H1 (cell line): ENCODE data around the gene MGST2. TPM values are rescaled to one million over a fixed set of nuclear protein-coding genes. Genes with fewer than 3 reads are reported as not detected.

Experiments used
- CTCF ChIA-PET: fragments of 300-600 bp; sonication (Branson Sonifier 250); formaldehyde crosslinking; loops from one replicate; lab custom pipeline; 2021; ENCODE audit not compliant: partially characterized antibody; lab: Charles Lee
- POLR2A ChIA-PET: fragments of 300-600 bp; sonication (Branson Sonifier 250); formaldehyde crosslinking; loops from one replicate; lab custom pipeline; 2021; ENCODE audit warnings: inconsistent platforms; ENCODE audit not compliant: partially characterized antibody; lab: Charles Lee
- DNase-seq, 2 experiments: peaks; one replicate each; pipeline versions ENCODE4 v3.0.0 to v3.0.0-alpha.2; 2010 to 2022; ENCODE audit warnings: low spot score in 2 of 2, low read depth in 1 of 2, mixed read lengths in 1 of 2
- FAIRE-seq: peaks from 2 replicates; lab custom pipeline; 2011; peaks lifted over from hg19 to GRCh38; lab: Jason Lieb, UNC
- H2AFZ ChIP-seq: 2 replicates; pipeline ENCODE4 v1.8.1; 2012; ENCODE audit warnings: low read length, inconsistent platforms
- H2AK5ac ChIP-seq: 2 replicates; pipeline ENCODE4 v1.6.1; 2013; ENCODE audit warnings: low read depth, low read length
- H2BK120ac ChIP-seq: replicated peaks from 2 replicates; pipeline ENCODE3; 2013; ENCODE audit warnings: low read depth, low read length, inconsistent platforms
- H2BK12ac ChIP-seq: 2 replicates; pipeline ENCODE4 v1.6.1; 2013; ENCODE audit warnings: low read depth, low read length
- H2BK15ac ChIP-seq: 2 replicates; pipeline ENCODE4 v1.6.1; 2013; ENCODE audit warnings: low read length
- H2BK20ac ChIP-seq: 2 replicates; pipeline ENCODE4 v1.6.1; 2013; ENCODE audit warnings: low read length
- H2BK5ac ChIP-seq: 2 replicates; pipeline ENCODE4 v1.6.1; 2013; ENCODE audit warnings: low read depth, low read length
- H3K14ac ChIP-seq: 2 replicates; pipeline ENCODE4 v1.6.1; 2013; ENCODE audit warnings: inconsistent platforms; ENCODE audit not compliant: insufficient read length
- H3K18ac ChIP-seq: 2 replicates; pipeline ENCODE4 v1.6.1; 2013; ENCODE audit warnings: low read length; ENCODE audit errors: extremely low read depth
- H3K23ac ChIP-seq: 2 replicates; pipeline ENCODE4 v1.6.1; 2013; ENCODE audit warnings: inconsistent platforms; ENCODE audit not compliant: insufficient read length
- H3K23me2 ChIP-seq: 2 replicates; pipeline ENCODE4 v1.6.1; 2013; ENCODE audit warnings: low read depth, low read length
- H3K27ac ChIP-seq: 2 replicates; pipeline ENCODE4 v1.6.1; 2011; ENCODE audit warnings: low read depth, low read length, inconsistent platforms
- H3K27me3 ChIP-seq, 4 experiments: replicated peaks in 1 of 4; 1 replicate in 1 of 4; 2 replicates in 3 of 4; pipeline versions ENCODE4 v1.6.1 to v1.8.1; 2011 to 2013; ENCODE audit warnings: low read length in 3 of 4, mild to moderate bottlenecking in 3 of 4, inconsistent platforms in 2 of 4, mixed read lengths in 2 of 4, moderate library complexity in 1 of 4; ENCODE audit not compliant: control insufficient read depth in 3 of 4, insufficient read depth in 3 of 4; ENCODE audit errors: extremely low read depth in 1 of 4
- H3K36me3 ChIP-seq, 4 experiments: 2 replicates each; pipeline versions ENCODE4 v1.6.1 to v1.8.1; 2011 to 2013; ENCODE audit warnings: mild to moderate bottlenecking in 4 of 4, low read length in 3 of 4, moderate library complexity in 2 of 4, control low read depth in 1 of 4, inconsistent platforms in 1 of 4; ENCODE audit not compliant: insufficient read depth in 4 of 4, control insufficient read depth in 2 of 4
- H3K4ac ChIP-seq: replicated peaks from 2 replicates; pipeline ENCODE3; 2013; ENCODE audit warnings: low read length, low read depth, mixed read lengths, inconsistent platforms; ENCODE audit not compliant: insufficient read length
- H3K4me1 ChIP-seq, 4 experiments: replicated peaks in 1 of 4; 1 replicate in 1 of 4; 2 replicates in 3 of 4; pipeline versions ENCODE4 v1.6.1 to v1.8.1; 2011 to 2013; ENCODE audit warnings: low read length in 3 of 4, inconsistent platforms in 2 of 4, mixed read lengths in 1 of 4; ENCODE audit not compliant: insufficient read depth in 4 of 4, control insufficient read depth in 3 of 4
- H3K4me2 ChIP-seq, 2 experiments: 2 replicates each; pipeline versions ENCODE4 v1.6.1 to v1.8.1; 2011 to 2013; ENCODE audit warnings: low read depth in 2 of 2, low read length in 2 of 2, control low read depth in 1 of 2, inconsistent platforms in 1 of 2, mild to moderate bottlenecking in 1 of 2; ENCODE audit not compliant: insufficient read depth in 1 of 2
- H3K4me3 ChIP-seq, 4 experiments: fragments of 200-600, 300-600 bp in 1 of 4; sonication (generic), shearing (Covaris generic), sonication (Bioruptor Twin) in 1 of 4; 2 replicates each; pipeline versions ENCODE4 v1.5.1 to v1.8.1; 2011 to 2016; ENCODE audit warnings: low read length in 4 of 4, low read depth in 3 of 4, control low read depth in 2 of 4, inconsistent platforms in 2 of 4, mild to moderate bottlenecking in 2 of 4, mixed read lengths in 1 of 4, moderate library complexity in 1 of 4; ENCODE audit not compliant: insufficient read depth in 2 of 4; ENCODE audit errors: extremely low read depth in 1 of 4
- H3K56ac ChIP-seq: replicated peaks from 2 replicates; pipeline ENCODE3; 2013; ENCODE audit warnings: low read depth, mild to moderate bottlenecking, mixed read lengths, low read length, inconsistent platforms; ENCODE audit not compliant: insufficient read length
- H3K79me1 ChIP-seq: 2 replicates; pipeline ENCODE4 v1.6.1; 2013; ENCODE audit warnings: low read depth, low read length, control low read depth
- H3K79me2 ChIP-seq, 2 experiments: 2 replicates each; pipeline versions ENCODE4 v1.6.1 to v1.8.1; 2012 to 2013; ENCODE audit warnings: low read length in 2 of 2, mild to moderate bottlenecking in 2 of 2, inconsistent platforms in 1 of 2; ENCODE audit not compliant: insufficient read depth in 2 of 2, control insufficient read depth in 1 of 2
- H3K9ac ChIP-seq, 4 experiments: replicated peaks in 1 of 4; 1 replicate in 1 of 4; 2 replicates in 3 of 4; pipeline versions ENCODE4 v1.6.1 to v1.8.1; 2011 to 2013; ENCODE audit warnings: low read depth in 3 of 4, low read length in 3 of 4, control low read depth in 2 of 4, mild to moderate bottlenecking in 2 of 4, moderate library complexity in 2 of 4, inconsistent platforms in 1 of 4; ENCODE audit errors: extremely low read depth in 1 of 4
- H3K9me3 ChIP-seq, 2 experiments: 2 replicates each; pipeline versions ENCODE4 v1.6.1 to v1.8.1; 2012 to 2013; ENCODE audit warnings: mild to moderate bottlenecking in 2 of 2, moderate library complexity in 2 of 2, control low read depth in 1 of 2, inconsistent platforms in 1 of 2, low read depth in 1 of 2, low read length in 1 of 2, mixed read lengths in 1 of 2; ENCODE audit not compliant: insufficient read depth in 2 of 2
- H4K20me1 ChIP-seq, 2 experiments: replicated peaks in 1 of 2; 2 replicates each; pipeline versions ENCODE3 to v1.8.1; 2011 to 2013; ENCODE audit warnings: inconsistent platforms in 2 of 2, low read length in 2 of 2, mild to moderate bottlenecking in 1 of 2; ENCODE audit not compliant: insufficient read depth in 2 of 2, control insufficient read depth in 1 of 2
- H4K5ac ChIP-seq: 2 replicates; pipeline ENCODE4 v1.6.1; 2013; ENCODE audit warnings: low read length, low read depth, mixed read lengths, inconsistent platforms; ENCODE audit not compliant: insufficient read length
- H4K8ac ChIP-seq: 2 replicates; pipeline ENCODE4 v1.8.0; 2013; ENCODE audit warnings: mild to moderate bottlenecking, moderate library complexity, low read length, inconsistent platforms; ENCODE audit not compliant: insufficient read depth; ENCODE audit errors: extremely low read depth
- H4K91ac ChIP-seq: replicated peaks from 2 replicates; pipeline ENCODE3; 2013; ENCODE audit warnings: low read length, mixed read lengths, inconsistent platforms; ENCODE audit not compliant: insufficient read length
- CBX5 ChIP-seq: fragments of 300-800, 300-1000 bp; sonication (generic); IDR thresholded peaks from 2 replicates; pipeline ENCODE4 v1.7.1; 2016; ENCODE audit warnings: antibody characterized with exemption, low read length, low read depth
- CEBPB ChIP-seq: IDR thresholded peaks from 2 replicates; pipeline ENCODE4 v1.6.1; 2012; ENCODE audit warnings: low read depth, low read length
- HDAC2 ChIP-seq, 2 experiments: fragments of 300-600 bp in 1 of 2; sonication (generic) in 1 of 2; IDR thresholded peaks; 2 replicates each; pipeline ENCODE4 v1.6.1; 2011 to 2012; ENCODE audit warnings: low read depth in 2 of 2, low read length in 2 of 2, mild to moderate bottlenecking in 2 of 2, moderate library complexity in 2 of 2, borderline replicate concordance in 1 of 2, inconsistent platforms in 1 of 2
- KDM1A ChIP-seq: fragments of 200-600, 300-600 bp; sonication (generic); IDR thresholded peaks from 2 replicates; pipeline ENCODE4 v1.7.1; 2016; ENCODE audit warnings: mild to moderate bottlenecking, low read length, borderline replicate concordance
- PHF8 ChIP-seq: fragments of 200-600 bp; sonication (generic); conservative IDR thresholded peaks from 2 replicates; pipeline ENCODE4 v1.7.1; 2012; ENCODE audit warnings: low read depth, mild to moderate bottlenecking, inconsistent platforms, low read length, moderate library complexity
- POU5F1 ChIP-seq: IDR thresholded peaks from 2 replicates; pipeline ENCODE4 v1.6.1; 2011; ENCODE audit warnings: low read depth, mild to moderate bottlenecking, low read length, moderate library complexity
- RAD21 ChIP-seq, 2 experiments: IDR thresholded peaks in 1 of 2; conservative IDR thresholded peaks in 1 of 2; 2 replicates each; pipeline ENCODE4 v1.6.1; 2011; ENCODE audit warnings: low read depth in 2 of 2, low read length in 2 of 2, improper control_type of control experiment in 1 of 2, inconsistent platforms in 1 of 2, mild to moderate bottlenecking in 1 of 2, moderate library complexity in 1 of 2
- SIN3A ChIP-seq, 2 experiments: IDR thresholded peaks in 1 of 2; conservative IDR thresholded peaks in 1 of 2; 2 replicates each; pipeline ENCODE4 v1.6.1; 2011 to 2012; ENCODE audit warnings: low read length in 2 of 2, improper control_type of control experiment in 1 of 2, low read depth in 1 of 2, mild to moderate bottlenecking in 1 of 2
- TEAD4 ChIP-seq: IDR thresholded peaks from 2 replicates; pipeline ENCODE4 v1.6.1; 2012; ENCODE audit warnings: low read depth, low read length, inconsistent platforms, mixed read lengths
- WGBS, 2 experiments: shearing (Covaris generic) in 1 of 2; methylation state at CpG; one replicate each; pipeline versions ENCODE4 v1.1.6 to v1.1.7; 2013 to 2015; ENCODE audit warnings: low lambda C conversion rate in 2 of 2, mixed read lengths in 2 of 2, inconsistent platforms in 1 of 2, low coverage in 1 of 2, missing lambda C conversion rate in 1 of 2; ENCODE audit not compliant: insufficient replicate concordance in 2 of 2, insufficient coverage in 1 of 2, insufficient read length in 1 of 2; ENCODE audit errors: extremely low coverage in 1 of 2, missing lambda C conversion rate in 1 of 2; 5-methylcytosine and 5-hydroxymethylcytosine counted together
- polyA plus RNA-seq, 7 experiments: library from polyadenylated mRNA; depleted of rRNA in 3 of 7; stranded (reverse) in 5 of 7; unstranded in 2 of 7; fragments of >200 nt in 5 of 7; fragments of 200-250 nt in 2 of 7; gene quantifications; 1 replicate in 5 of 7; 2 replicates in 1 of 7; 4 replicates in 1 of 7; pipeline versions ENCODE4 v1.2.1 to v1.2.3, GENCODE V29; 2011 to 2013; ENCODE audit warnings: missing spikeins in 2 of 7, mixed read lengths in 2 of 7
- total RNA-seq: library from RNA; stranded (reverse); fragmentation: NEBNext Ultra II Directional; extraction: Animal tissue kit (Norgen Biotek cat#: 25700); gene quantifications from 2 replicates; pipeline ENCODE4 v1.2.1, GENCODE V29; 2021

The MGST2 gene
- total and polyA plus RNA-seq, 2 of the 8 experiments (the other 6 are each of a cell fraction or from before 2014, with no cell fraction given): 8.0 to 13.6 TPM

- H3K56ac ChIP-seq: no peak overlapping the region
- no peak for TF ChIP-seq TEAD4
- no peak for TF ChIP-seq SIN3A (conservative IDR thresholded peaks at IDR 0.05 in 1 of 2, IDR thresholded peaks at IDR 0.05 in 1 of 2; ENCODE audit: low read depth in 1 of 2, low read length in 2 of 2)
- no peak for TF ChIP-seq HDAC2 (IDR thresholded peaks at IDR 0.05; ENCODE audit: borderline replicate concordance in 1 of 2, low read depth in 2 of 2, low read length in 2 of 2)
- TF ChIP-seq POU5F1: no peak
- TF ChIP-seq CEBPB: no peak
- no peak for TF ChIP-seq KDM1A
- TF ChIP-seq PHF8: no peak
- no peak for TF ChIP-seq RAD21 (IDR thresholded peaks at IDR 0.05 in 1 of 2, conservative IDR thresholded peaks at IDR 0.05 in 1 of 2; ENCODE audit: low read depth in 2 of 2, low read length in 2 of 2)
- no peak for TF ChIP-seq CBX5
Measured at GRCh38 chr4:139721789-139722188, 56.2 kb downstream of the MGST2 start.

More at GRCh38 chr4:139721789-139722188, 56.2 kb downstream of the MGST2 start:
- Histone ChIP-seq H2BK5ac (no peak overlapping the region), H3K27ac (no peak overlapping the region), H3K9ac (no peak overlapping the region), H3K9me3 (no peaks in the 10 kb centered on the region), H3K4me2 (no peak overlapping the region), H4K20me1 (peaks cover 0 to 3% of the 10 kb centered on the region in 2 experiments), H3K4me3 (no peak overlapping the region), H4K5ac (no peak overlapping the region), H4K91ac (no peak overlapping the region), H3K23me2 (no peaks in the 10 kb centered on the region), H2BK15ac (no peak overlapping the region), H4K8ac (no peak overlapping the region), H3K36me3 (no peaks in the 10 kb centered on the region), H3K14ac (no peak overlapping the region), H3K27me3 (peaks cover 0 to 16% (median 9%) of the 10 kb centered on the region in 4 experiments; a peak in 6 of 7 replicates), H3K23ac (no peak overlapping the region), H2AFZ (no peak overlapping the region), H3K18ac (no peak overlapping the region), H2BK12ac (no peak overlapping the region), H3K79me2 (no peaks in the 10 kb centered on the region), H2BK120ac (no peak overlapping the region), H3K4ac (no peak overlapping the region), H3K4me1 (no peaks in the 10 kb centered on the region), H2AK5ac (no peak overlapping the region), H2BK20ac (no peak overlapping the region), H3K79me1 (no peaks in the 10 kb centered on the region)
- WGBS, 2 experiments: 68% methylated on average over 4 of the region's 4 CpGs; no CpG with 5 or more reads in 1 of the 2 experiments
- ChIA-PET POLR2A (no interaction called here), CTCF (no interaction called here)
- no peak for DNase-seq
- FAIRE-seq: no peak
